C4-2B (cell line): ENCODE measurements around the gene TEDC1.

Source experiments
- ZFX ChIP-seq: fragments of 450-650 bp; IDR thresholded peaks from 2 replicates; pipeline ENCODE4 v1.6.1; 2017
- TF ChIP-seq, protein P1 (sequence below): fragments of 450-650 bp; conservative IDR thresholded peaks from 2 replicates; pipeline ENCODE4 v1.5.1; 2017; ENCODE audit warnings: mild to moderate bottlenecking

- TF ChIP-seq, protein P1, sequence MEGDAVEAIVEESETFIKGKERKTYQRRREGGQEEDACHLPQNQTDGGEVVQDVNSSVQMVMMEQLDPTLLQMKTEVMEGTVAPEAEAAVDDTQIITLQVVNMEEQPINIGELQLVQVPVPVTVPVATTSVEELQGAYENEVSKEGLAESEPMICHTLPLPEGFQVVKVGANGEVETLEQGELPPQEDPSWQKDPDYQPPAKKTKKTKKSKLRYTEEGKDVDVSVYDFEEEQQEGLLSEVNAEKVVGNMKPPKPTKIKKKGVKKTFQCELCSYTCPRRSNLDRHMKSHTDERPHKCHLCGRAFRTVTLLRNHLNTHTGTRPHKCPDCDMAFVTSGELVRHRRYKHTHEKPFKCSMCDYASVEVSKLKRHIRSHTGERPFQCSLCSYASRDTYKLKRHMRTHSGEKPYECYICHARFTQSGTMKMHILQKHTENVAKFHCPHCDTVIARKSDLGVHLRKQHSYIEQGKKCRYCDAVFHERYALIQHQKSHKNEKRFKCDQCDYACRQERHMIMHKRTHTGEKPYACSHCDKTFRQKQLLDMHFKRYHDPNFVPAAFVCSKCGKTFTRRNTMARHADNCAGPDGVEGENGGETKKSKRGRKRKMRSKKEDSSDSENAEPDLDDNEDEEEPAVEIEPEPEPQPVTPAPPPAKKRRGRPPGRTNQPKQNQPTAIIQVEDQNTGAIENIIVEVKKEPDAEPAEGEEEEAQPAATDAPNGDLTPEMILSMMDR = no peak
- TF ChIP-seq ZFX = no peak
Measured at GRCh38 chr14:105455086-105455640, 35.9 kb upstream of the TEDC1 start.
